DMS153 treated with DMSO at 0.1 percent for 48 hours (cell line): ENCODE measurements around the gene LRP1B.
"Not testable (repeated sequence)": the region's sequence is repeated elsewhere in the genome, so short reads cannot be mapped to it uniquely, and the experiment has no call there.

Experiments
- DNase-seq: peaks from one replicate; lab custom pipeline; 2025; ENCODE audit not compliant: unreplicated experiment; lab: John Stamatoyannopoulos, UW

The LRP1B gene

DNA sequence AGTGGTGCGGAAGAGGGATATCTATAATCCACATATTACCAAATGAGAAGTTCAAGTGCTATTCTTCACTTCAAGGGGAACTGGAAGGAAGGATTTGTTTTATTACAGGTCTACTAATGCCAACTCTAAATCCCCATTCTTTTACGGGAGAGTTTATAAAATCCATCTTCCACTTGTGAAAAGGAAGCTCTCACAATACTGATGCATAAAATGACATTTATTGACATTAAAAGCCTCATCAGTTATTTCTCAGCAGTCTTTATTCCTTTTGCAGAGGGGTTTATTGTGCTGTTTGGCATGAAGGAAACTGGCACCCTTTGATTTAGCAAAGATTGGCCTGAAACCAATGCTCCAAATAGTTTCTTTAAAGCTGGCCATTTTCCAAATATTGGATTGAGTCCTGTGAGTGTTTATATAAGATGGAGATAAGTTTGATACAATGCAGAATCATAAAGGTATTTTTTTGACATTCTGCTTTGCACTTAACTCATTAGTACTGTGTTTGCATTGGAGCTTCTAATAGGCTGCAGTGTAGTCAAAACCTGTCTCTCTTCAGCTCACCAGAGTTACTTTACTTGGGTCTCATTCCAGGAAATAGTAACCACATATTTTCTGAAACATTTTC is 26.6 kb downstream of the LRP1B start:
- peak; percentile 53 for DNase-seq

- peak; percentile 44 for DNase-seq
Measured at GRCh38 chr2:142100970-142101369, 29.8 kb downstream of the LRP1B start.

DNA sequence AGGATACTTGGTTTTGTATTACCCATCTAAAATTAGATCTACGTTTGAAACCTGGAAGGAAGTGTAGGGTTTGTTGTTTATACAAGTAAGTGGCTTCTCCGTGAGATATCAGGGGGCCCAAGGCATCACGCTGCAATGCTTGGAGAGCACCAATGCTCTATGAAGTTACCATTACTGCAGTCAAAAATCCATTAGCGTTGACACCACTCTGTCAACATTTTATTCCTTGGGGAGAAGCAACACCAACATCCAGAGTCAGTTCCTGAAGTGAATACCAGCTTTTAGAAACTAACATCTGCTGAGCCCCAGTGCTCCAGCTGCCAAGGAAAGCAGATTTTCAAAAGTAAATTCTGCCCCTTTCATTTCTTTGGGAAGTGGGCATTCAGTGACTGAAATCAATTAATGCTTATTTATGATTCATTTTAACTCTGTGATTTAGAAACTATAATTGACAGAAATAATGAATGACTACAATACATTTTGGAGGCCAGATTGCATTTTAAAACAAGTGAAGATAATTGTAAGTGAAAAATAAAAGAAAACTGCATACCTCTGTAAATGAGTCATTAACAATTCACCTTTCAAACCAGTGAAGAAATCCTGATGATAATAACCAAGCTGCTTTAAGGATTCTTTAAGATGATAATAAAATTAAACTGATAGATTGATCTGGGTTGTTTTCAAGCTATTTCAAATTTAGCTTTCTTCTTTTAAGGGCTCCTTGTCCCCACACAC is 30.5 kb downstream of the LRP1B start:
- DNase-seq: no peak

- no peak for DNase-seq
Measured at GRCh38 chr2:142097711-142098110, 33.1 kb downstream of the LRP1B start.

GRCh38 chr2:142095647-142096046 is 35.2 kb downstream of the LRP1B start:
- no peak for DNase-seq

GRCh38 chr2:142094233-142094632 is 36.6 kb downstream of the LRP1B start:
- no peak for DNase-seq

DNA sequence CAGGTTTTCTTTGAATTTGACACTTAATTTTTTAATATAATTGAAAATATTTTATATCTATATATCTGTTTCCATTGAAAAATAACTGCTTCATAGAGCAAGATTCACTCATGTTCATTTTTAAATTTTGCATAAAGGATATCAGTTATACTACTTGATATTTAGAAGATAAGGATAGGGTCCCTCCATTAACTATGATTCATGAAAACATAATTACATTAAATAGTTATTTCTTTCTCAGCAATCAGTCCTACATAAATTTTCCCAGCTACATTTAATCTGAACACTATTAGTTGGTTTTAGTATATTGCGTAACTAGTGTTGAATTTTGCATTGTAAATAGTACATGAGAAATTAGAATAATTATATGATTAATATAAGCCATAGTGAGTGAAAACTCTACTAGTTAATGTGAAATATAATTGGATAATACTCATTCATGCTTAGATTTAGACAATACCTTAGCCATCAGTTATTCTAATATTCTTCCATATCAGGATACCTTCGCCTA is 42.7 kb downstream of the LRP1B start:
- no peak for DNase-seq

GRCh38 chr2:142087585-142087984 is 43.2 kb downstream of the LRP1B start:
- not testable (repeated sequence) for DNase-seq

- no peak for DNase-seq
Measured at GRCh38 chr2:142082368-142082767, 48.4 kb downstream of the LRP1B start.

- no peak for DNase-seq
Measured at GRCh38 chr2:142076317-142076716, 54.5 kb downstream of the LRP1B start.

DNA sequence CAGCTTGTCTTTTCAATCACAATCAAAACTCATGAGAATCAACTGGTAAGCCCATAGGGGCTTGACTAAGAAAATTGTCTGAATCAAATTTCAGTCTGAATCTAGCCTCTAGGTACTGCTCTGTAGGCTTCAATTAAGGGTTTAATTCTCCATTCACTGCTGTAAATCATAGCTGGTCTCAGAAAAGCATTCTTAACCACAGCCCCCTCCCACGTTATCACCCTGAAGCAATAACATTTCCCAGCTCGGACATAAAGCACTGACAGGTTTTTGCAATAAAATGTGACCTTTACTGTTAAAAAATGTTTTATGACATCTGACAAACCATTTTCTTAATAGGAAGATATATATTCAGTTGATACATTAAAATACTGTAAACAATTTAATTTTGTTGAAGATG is 55.0 kb downstream of the LRP1B start:
- DNase-seq: no peak

DNA sequence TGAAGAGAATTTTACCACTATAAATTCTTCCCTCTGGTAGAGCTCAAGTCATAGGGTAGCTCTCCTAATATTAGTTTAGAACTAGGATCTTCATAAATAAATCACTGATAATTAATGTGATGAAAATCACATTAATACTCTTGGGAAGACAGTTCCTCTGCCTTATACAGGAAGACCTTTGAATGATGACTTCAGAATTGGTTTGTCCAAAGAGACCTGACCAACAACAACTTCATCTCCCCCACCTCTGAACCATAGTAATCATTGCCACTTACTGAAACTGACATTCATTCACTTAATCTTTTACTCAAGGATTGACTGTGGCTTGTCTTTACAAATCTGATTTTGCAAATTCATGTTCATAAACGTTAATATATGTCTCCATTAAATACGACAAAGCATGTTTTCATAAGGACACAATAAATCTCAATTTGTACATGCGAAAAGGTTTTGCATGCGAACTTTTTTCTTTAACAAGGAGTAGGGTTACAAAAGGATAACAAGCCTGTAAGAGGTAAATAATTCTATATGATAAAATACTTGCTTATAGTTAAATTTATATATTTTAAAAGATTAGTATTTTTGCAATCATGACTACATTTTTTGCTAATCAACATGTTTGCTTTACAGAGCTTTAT is 61.4 kb downstream of the LRP1B start:
- DNase-seq: no peak

GRCh38 chr2:142065700-142066099 is 65.1 kb downstream of the LRP1B start:
- no peak for DNase-seq

DNA sequence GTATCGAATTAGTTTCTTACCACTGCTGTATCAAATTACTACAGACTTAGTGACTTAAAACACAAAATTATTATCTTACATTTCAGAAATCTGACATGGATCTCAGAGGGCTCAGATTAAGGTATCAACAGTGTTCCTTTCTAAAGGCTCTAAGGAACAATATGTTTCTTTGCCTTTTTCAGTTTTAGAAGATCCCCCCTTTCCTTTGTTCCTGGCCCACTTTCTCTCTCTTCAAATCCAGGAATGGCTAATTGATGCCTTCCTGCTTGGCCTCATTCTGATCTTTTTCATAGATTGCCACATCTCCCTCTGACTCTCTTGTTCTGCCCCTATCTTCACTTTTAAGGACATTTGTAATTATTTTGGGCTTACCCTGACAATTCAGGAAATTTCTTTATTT is 65.7 kb downstream of the LRP1B start:
- DNase-seq: no peak

- no peak for DNase-seq
Measured at GRCh38 chr2:142061733-142062132, 69.1 kb downstream of the LRP1B start.

GRCh38 chr2:142058149-142058548 is 72.7 kb downstream of the LRP1B start:
- no peak for DNase-seq

- no peak for DNase-seq
Measured at GRCh38 chr2:142056784-142057183, 74.0 kb downstream of the LRP1B start.

DNA sequence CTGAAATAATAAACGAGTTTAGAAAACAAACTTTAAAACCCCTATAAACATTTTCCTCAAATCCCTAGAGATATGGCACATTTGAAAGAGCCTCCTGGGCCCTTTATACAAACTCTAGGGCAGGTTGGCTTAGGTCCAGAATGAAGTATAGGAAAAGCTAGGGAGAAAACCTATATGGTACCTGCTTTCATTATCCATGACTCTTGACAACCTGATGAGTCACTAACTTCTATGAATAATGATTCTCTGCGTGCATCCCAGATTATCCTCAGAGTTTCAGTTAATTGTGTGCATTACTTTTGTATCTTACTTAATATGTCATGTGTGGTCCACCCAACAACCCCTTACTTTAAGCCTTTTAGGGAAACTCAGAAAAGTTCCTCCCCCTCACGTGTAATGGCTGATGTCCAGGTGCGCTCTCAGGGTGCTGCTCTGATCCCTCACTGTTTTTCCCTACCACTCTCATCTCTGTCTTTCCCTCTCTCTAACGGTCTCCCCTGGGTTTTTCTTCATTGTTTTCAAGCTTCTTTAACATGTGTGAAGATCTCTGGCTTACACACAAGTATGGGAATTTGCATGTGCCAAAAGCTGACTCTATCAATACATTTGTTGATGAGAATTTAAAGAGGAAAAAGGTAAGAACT is 78.5 kb downstream of the LRP1B start:
- no peak for DNase-seq

DNA sequence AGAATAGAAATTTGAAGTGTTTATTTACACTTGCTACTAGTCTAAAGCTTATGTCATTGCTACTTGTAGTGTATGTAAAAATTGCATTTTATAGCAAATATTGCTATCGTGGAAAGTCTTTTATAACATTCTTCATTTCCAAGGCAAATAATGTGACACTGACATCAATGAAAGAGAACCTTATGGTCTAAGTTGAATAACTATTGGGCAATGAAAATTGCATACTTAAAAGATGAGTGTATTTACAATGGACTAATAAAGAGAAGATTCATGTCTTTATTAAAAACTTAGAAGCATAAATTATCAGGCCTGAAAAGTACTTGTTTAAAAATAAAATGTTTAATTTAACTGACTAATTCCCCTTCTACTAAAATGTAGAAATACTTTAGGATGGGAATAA is 82.2 kb downstream of the LRP1B start:
- no peak for DNase-seq

DNA sequence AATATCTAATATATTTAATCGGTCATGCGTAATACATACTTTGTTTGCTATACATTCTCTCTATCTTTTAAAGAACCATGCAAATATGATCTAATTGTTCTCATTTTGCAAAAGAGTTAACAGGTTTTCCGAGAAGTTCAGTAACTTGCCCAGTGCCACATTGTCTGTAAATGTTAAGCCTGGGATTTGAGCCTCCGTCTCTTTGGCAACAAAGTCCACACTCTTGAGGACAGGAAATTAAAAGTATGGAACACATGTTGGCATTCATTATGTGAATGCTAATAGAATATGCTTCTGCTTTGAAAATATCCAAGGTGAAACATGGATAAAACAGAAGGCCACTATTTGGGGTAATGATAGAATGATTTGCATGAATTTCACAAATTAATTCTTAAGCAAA is 85.2 kb downstream of the LRP1B start:
- no peak for DNase-seq

DNA sequence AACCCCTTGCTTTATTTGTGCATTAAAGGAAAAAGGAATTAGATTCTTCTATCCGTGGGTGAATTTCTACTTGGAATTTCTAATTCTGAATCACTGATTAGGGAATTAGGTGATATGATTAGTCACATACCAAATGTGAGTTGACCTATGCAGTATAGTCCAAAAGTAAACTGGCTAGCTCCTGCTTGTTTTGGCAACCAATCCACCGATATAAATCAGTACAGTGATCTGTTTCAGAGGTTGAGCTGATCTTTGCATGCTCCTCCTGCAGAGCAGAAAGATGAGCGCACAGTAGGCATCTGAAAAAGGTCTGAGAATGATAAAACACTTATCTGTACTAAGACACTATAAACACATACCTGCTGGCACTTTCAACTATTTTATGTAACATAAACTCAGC is 86.6 kb downstream of the LRP1B start:
- no peak for DNase-seq
